ENCODE results near the gene FRMD8. TPM values are rescaled to one million over a fixed set of nuclear protein-coding genes. Genes with fewer than 3 reads are reported as not detected.

Gene FRMD8
- total and polyA plus RNA-seq, 2 donors (not counting 3 experiments of a cell fraction or from before 2014, with no cell fraction given): 36.4 to 53.9 TPM

DNA sequence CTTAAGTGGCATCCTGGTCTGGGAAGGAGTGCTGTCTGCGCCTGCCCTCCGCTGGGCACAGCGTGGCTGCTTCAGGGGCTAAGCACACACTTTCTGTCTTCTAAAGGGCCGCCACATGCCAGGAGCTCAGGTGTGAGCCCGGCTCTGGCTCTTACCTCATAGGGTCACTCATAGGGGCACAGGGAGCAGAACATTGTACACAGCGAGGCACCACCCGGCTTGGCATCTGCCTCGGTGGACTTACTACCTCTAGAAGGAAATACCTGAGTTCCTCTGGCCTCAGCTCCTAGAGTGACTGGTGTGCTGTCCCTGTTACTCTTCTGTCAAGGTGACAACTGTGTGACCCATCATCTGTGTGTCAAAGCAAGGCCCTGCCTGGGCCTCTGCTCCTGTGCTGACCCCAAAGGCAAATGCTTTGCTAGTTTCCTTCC is 49.6 kb downstream of the FRMD8 start:
- DNase-seq (ENCODE audit: low read depth, low spot score): peak; percentile 25
- Histone ChIP-seq H3K27ac (ENCODE audit: insufficient read depth, low read depth, low read length) (no peak overlapping the region), H3K9me3 (replicated peaks; ENCODE audit: control insufficient read depth, insufficient read depth, low read length) (no peaks in the 10 kb centered on the region), H3K9me1 (replicated peaks; ENCODE audit: control insufficient read depth, extremely low read depth, insufficient read depth, low read length) (no peaks in the 10 kb centered on the region), H2AFZ (ENCODE audit: low read depth, low read length) (no peak overlapping the region), H3K36me3 (ENCODE audit: control insufficient read depth in 2 of 2, extremely low read depth in 1 of 2, insufficient read depth in 2 of 2, low read length in 2 of 2) (peaks cover 25 to 30% of the 10 kb centered on the region in 2 experiments), H3K27me3 (ENCODE audit: control insufficient read depth in 2 of 2, insufficient read depth in 2 of 2, low read length in 2 of 2) (no peaks in the 10 kb centered on the region), H3K4me3 (replicated peaks in 1 of 3; ENCODE audit: insufficient read depth in 1 of 3, low read depth in 1 of 3, low read length in 3 of 3) (no peak overlapping the region), H3K4me1 (ENCODE audit: control insufficient read depth, extremely low read depth, insufficient read depth, low read length) (peaks cover 10% of the 10 kb centered on the region), H3K4me2 (ENCODE audit: insufficient read depth, low read length) (no peak overlapping the region), H4K20me1 (replicated peaks; ENCODE audit: control insufficient read depth, extremely low read depth, insufficient read depth, low read length) (peaks cover 17% of the 10 kb centered on the region), H3K9ac (replicated peaks; ENCODE audit: extremely low read depth, insufficient read depth, low read length) (no peak overlapping the region), H3K79me2 (ENCODE audit: control insufficient read depth, insufficient read depth, low read length) (peaks cover 92% of the 10 kb centered on the region)
- intact Hi-C loops (cut with micrococcal nuclease) (no loop called here), dilution Hi-C loops (cut with MboI; ENCODE audit: extremely low pct_ligation_motif_present, low sequenced_read_pairs) (no loop called here)
- ChIA-PET CTCF (interaction anchor here (0.7 to 1.1 kb wide), 2 partner anchors 20 to 54 kb away, joined by 3 to 4 read pairs; no protein-coding TSS in a partner anchor), POLR2A (interaction anchor here (0.6 to 2.4 kb wide), 4 partner anchors 11 to 63 kb away, joined by 4 to 11 read pairs (median 6); partner anchors contain the start of gene MALAT1)
- BruUV-seq (replicated peaks): no TSS peak
- no peak for FAIRE-seq
- TF ChIP-seq GATA2 (IDR thresholded peaks at IDR 0.05; ENCODE audit: insufficient read depth, insufficient read length, low read depth, low read length) (no peak), EZH2 (IDR thresholded peaks at IDR 0.05; ENCODE audit: borderline replicate concordance, low read depth, low read length, severe bottlenecking) (no peak), MYC (IDR thresholded peaks at IDR 0.05; ENCODE audit: low read depth, low read length) (no peak), CTCF (IDR thresholded peaks at IDR 0.05; ENCODE audit: extremely low read depth in 1 of 2, insufficient read depth in 1 of 2, low read depth in 1 of 2, low read length in 2 of 2) (no peak), JUN (IDR thresholded peaks at IDR 0.05; ENCODE audit: borderline replicate concordance, insufficient read depth, insufficient read length, low read depth) (no peak), POLR2A (IDR thresholded peaks at IDR 0.05; ENCODE audit: low read depth, low read length) (no peak), POLR2AphosphoS5 (IDR thresholded peaks at IDR 0.05; ENCODE audit: insufficient read depth, low read depth, low read length) (no peak), FOS (IDR thresholded peaks at IDR 0.05; ENCODE audit: borderline replicate concordance, insufficient read depth, low read length) (no peak)
- TF ChIP-seq, protein P1, sequence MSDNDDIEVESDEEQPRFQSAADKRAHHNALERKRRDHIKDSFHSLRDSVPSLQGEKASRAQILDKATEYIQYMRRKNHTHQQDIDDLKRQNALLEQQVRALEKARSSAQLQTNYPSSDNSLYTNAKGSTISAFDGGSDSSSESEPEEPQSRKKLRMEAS (IDR thresholded peaks at IDR 0.05; ENCODE audit: insufficient read depth, insufficient read length): no peak
